Gastrocnemius medialis (tissue), 4 donors: Measurements from ENCODE around the gene CCDC171. TPM values are rescaled to one million over a fixed set of nuclear protein-coding genes. Genes with fewer than 3 reads are reported as not detected.

Source experiments
- ATAC-seq, 2 donors: fragments of 150-250 bp; one replicate each; pipeline ENCODE4 v1.9.1; 2016
- DNase-seq, 2 donors: peaks; one replicate each; pipeline ENCODE4 v3.0.0-alpha.2; 2019
- H3K27ac ChIP-seq, 4 donors: fragments of 200-600 bp; sonication (generic); 1 replicate in 1 of 4; 2 replicates in 3 of 4; pipeline ENCODE4 v1.5.1; 2016 to 2018; ENCODE audit warnings: mild to moderate bottlenecking in 2 of 4, moderate library complexity in 1 of 4
- H3K27me3 ChIP-seq, 3 donors: fragments of 200-600 bp; sonication (generic) in 2 of 3; 1 replicate in 1 of 3; 2 replicates in 2 of 3; pipeline versions ENCODE4 v1.5.1 to v1.6.0; 2016 to 2019; ENCODE audit warnings: mild to moderate bottlenecking in 1 of 3, moderate library complexity in 1 of 3
- H3K36me3 ChIP-seq, 2 donors: fragments of 200-600 bp; sonication (generic) in 1 of 2; one replicate each; pipeline ENCODE4 v1.5.1; 2017 to 2018
- H3K4me1 ChIP-seq, 2 donors: fragments of 200-600 bp; sonication (generic) in 1 of 2; one replicate each; pipeline ENCODE4 v1.5.1; 2016 to 2017; ENCODE audit warnings: mild to moderate bottlenecking in 2 of 2
- H3K4me3 ChIP-seq, 4 donors: fragments of 200-600 bp; sonication (generic) in 3 of 4; 1 replicate in 1 of 4; 2 replicates in 3 of 4; pipeline ENCODE4 v1.5.1; 2016 to 2019; ENCODE audit warnings: mild to moderate bottlenecking in 2 of 4
- H3K9me3 ChIP-seq, 3 donors: fragments of 200-600 bp; sonication (generic) in 2 of 3; 1 replicate in 1 of 3; 2 replicates in 2 of 3; pipeline ENCODE4 v1.5.1; 2016 to 2019
- CTCF ChIP-seq, 5 experiments: fragments of 450-650 bp in 3 of 5; fragments of 200-600 bp in 2 of 5; sonication (generic) in 2 of 5; IDR thresholded peaks in 4 of 5; conservative IDR thresholded peaks in 1 of 5; 1 replicate in 4 of 5; 2 replicates in 1 of 5; pipeline ENCODE4 v1.5.1; 2016 to 2019; ENCODE audit warnings: antibody characterized with exemption in 5 of 5, mild to moderate bottlenecking in 3 of 5, moderate library complexity in 3 of 5
- POLR2A ChIP-seq, 2 donors: fragments of 450-650 bp; IDR thresholded peaks; one replicate each; pipeline ENCODE4 v1.6.1; 2017; ENCODE audit warnings: antibody characterized with exemption in 2 of 2, mild to moderate bottlenecking in 2 of 2, moderate library complexity in 2 of 2
- in situ Hi-C, 4 donors: fragments of 200-750 bp; cut with MboI; loops; one replicate each; pipeline versions ENCODE4 v1.15.0 to v1.8.0; 2017; ENCODE audit warnings: low sequenced_read_pairs in 4 of 4
- intact Hi-C: fragments of 100-400 bp; cut with DNase I; formaldehyde crosslinking; loops from one replicate; pipeline ENCODE4 v1.15.1; 2023; ENCODE audit warnings: low total_unique reads
- total RNA-seq, 4 donors: library from RNA; depleted of rRNA; stranded (reverse); fragments of >200 nt; gene quantifications; one replicate each; pipeline versions ENCODE4 v1.1.0 to v1.2.3, GENCODE V29; 2016

Gene CCDC171
- total RNA-seq, 4 donors from 2014 or later: 0.61 to 1.7 (median 1.3) TPM

- no peak for DNase-seq
- H3K9me3 ChIP-seq: no peaks in the 10 kb centered on the region
- H3K27me3 ChIP-seq: no peaks in the 10 kb centered on the region
- no peaks in the 10 kb centered on the region for H3K36me3 ChIP-seq
- H3K4me1 ChIP-seq: no peaks in the 10 kb centered on the region
- intact Hi-C loops: no loop called here
- no peak for TF ChIP-seq CTCF (IDR thresholded peaks at IDR 0.05 in 4 of 5, conservative IDR thresholded peaks at IDR 0.05 in 1 of 5)
- no peak for TF ChIP-seq POLR2A (IDR thresholded peaks at IDR 0.05)
- in situ Hi-C loops: no loop called here
- H3K4me3 ChIP-seq: no peak overlapping the region
- no peak overlapping the region for H3K27ac ChIP-seq
- ATAC-seq: no peak
Observed at GRCh38 chr9:16003785-16004184, 450.9 kb downstream of the CCDC171 start.

- in situ Hi-C loops: no loop called here
Observed at GRCh38 chr9:16004613-16005012, 451.8 kb downstream of the CCDC171 start.

GRCh38 chr9:16010221-16010620, 457.4 kb downstream of the CCDC171 start:
- H3K36me3 ChIP-seq: no peaks in the 10 kb centered on the region
- ATAC-seq: no peak
- no peak for TF ChIP-seq POLR2A (IDR thresholded peaks at IDR 0.05)
- no peak for TF ChIP-seq CTCF (IDR thresholded peaks at IDR 0.05 in 4 of 5, conservative IDR thresholded peaks at IDR 0.05 in 1 of 5)
- H3K9me3 ChIP-seq: no peaks in the 10 kb centered on the region
- H3K27ac ChIP-seq: no peak overlapping the region
- no peak overlapping the region for H3K4me3 ChIP-seq
- in situ Hi-C loops (no loop called here), intact Hi-C loops (no loop called here)
- DNase-seq: no peak
- no peaks in the 10 kb centered on the region for H3K4me1 ChIP-seq
- H3K27me3 ChIP-seq: no peaks in the 10 kb centered on the region

More at GRCh38 chr9:16004613-16005012, 451.8 kb downstream of the CCDC171 start:
- TF ChIP-seq POLR2A (IDR thresholded peaks at IDR 0.05) (no peak), CTCF (IDR thresholded peaks at IDR 0.05 in 4 of 5, conservative IDR thresholded peaks at IDR 0.05 in 1 of 5) (no peak)
- no peaks in the 10 kb centered on the region for H3K4me1 ChIP-seq
- no peak overlapping the region for H3K4me3 ChIP-seq
- no peaks in the 10 kb centered on the region for H3K36me3 ChIP-seq
- intact Hi-C loops: no loop called here
- DNase-seq (no peak), ATAC-seq (no peak)
- H3K27me3 ChIP-seq: no peaks in the 10 kb centered on the region
- H3K27ac ChIP-seq: no peak overlapping the region
- H3K9me3 ChIP-seq: no peaks in the 10 kb centered on the region

DNA sequence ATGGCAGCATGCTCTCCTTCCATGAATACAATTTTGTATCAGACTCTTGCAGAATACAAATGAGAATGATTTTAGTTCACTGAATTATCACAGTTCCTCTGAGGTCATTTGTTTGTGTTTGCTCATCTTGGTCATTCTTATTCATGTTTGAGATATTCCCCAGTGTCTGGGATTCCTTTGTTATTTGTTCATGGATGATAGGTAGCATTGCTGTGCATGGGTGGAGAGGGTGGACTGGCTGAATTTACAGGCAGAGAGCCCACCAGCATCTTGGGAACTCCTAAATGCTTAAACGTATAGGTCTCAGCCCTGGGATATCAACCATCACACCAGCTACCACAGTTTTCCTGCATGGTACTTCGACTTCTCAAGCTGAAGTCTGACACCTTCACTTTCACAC, 459.8 kb downstream of the CCDC171 start:
- Histone ChIP-seq H3K9me3 (peaks cover 0 to 2% (median 0%) of the 10 kb centered on the region in 3 donors), H3K4me3 (no peak overlapping the region), H3K4me1 (no peaks in the 10 kb centered on the region), H3K36me3 (no peaks in the 10 kb centered on the region), H3K27ac (no peak overlapping the region), H3K27me3 (no peaks in the 10 kb centered on the region)
- TF ChIP-seq CTCF (IDR thresholded peaks at IDR 0.05 in 4 of 5, conservative IDR thresholded peaks at IDR 0.05 in 1 of 5): no peak
- no peak for TF ChIP-seq POLR2A (IDR thresholded peaks at IDR 0.05)
- intact Hi-C loops: no loop called here
- in situ Hi-C loops: no loop called here
- no peak for DNase-seq
- ATAC-seq: no peak

GRCh38 chr9:16013366-16013765, 460.5 kb downstream of the CCDC171 start:
- in situ Hi-C loops: no loop called here
- no peak for ATAC-seq

More at GRCh38 chr9:16013366-16013765, 460.5 kb downstream of the CCDC171 start:
- peaks cover 0 to 7% (median 0%) of the 10 kb centered on the region in 3 donors for H3K9me3 ChIP-seq
- intact Hi-C loops: no loop called here
- TF ChIP-seq CTCF (IDR thresholded peaks at IDR 0.05 in 4 of 5, conservative IDR thresholded peaks at IDR 0.05 in 1 of 5) (no peak), POLR2A (IDR thresholded peaks at IDR 0.05) (no peak)
- no peaks in the 10 kb centered on the region for H3K36me3 ChIP-seq
- no peak overlapping the region for H3K27ac ChIP-seq
- no peak for DNase-seq
- no peaks in the 10 kb centered on the region for H3K27me3 ChIP-seq
- no peak overlapping the region for H3K4me3 ChIP-seq
- no peaks in the 10 kb centered on the region for H3K4me1 ChIP-seq
